HL-60 (cell line): ENCODE results near the gene RAI14.
A peak's percentile ranks its signal among the peaks of the same experiment; 100 is the strongest.

Experiments
- DNase-seq, 2 experiments: peaks; one replicate each; pipeline ENCODE4 v3.0.0-alpha.2; 2010 to 2020; ENCODE audit warnings: low read depth in 1 of 2, low spot score in 1 of 2
- H3K27ac ChIP-seq: fragments of 250-450 bp; sonication (Bioruptor Pico); replicated peaks from 2 replicates; pipeline ENCODE4 v1.5.1; 2020; ENCODE audit warnings: mild to moderate bottlenecking, moderate library complexity
- H3K27me3 ChIP-seq: fragments of 250-450 bp; sonication (Bioruptor Pico); 2 replicates; pipeline ENCODE4 v1.5.1; 2021; ENCODE audit warnings: mild to moderate bottlenecking, moderate library complexity; ENCODE audit not compliant: insufficient read depth, poor library complexity, severe bottlenecking
- H3K4me3 ChIP-seq: replicated peaks from 2 replicates; pipeline ENCODE4 v1.5.1; 2011; ENCODE audit warnings: mild to moderate bottlenecking, control low read depth, low read length; ENCODE audit not compliant: insufficient read depth
- CTCF ChIP-seq: IDR thresholded peaks from one replicate; pipeline ENCODE4 v1.5.1; 2011; ENCODE audit warnings: low read length, control low read depth, inconsistent platforms; ENCODE audit not compliant: insufficient read depth
- GABPA ChIP-seq: IDR thresholded peaks from 2 replicates; pipeline ENCODE4 v1.6.1; 2012; ENCODE audit warnings: low read depth
- POLR2AphosphoS5 ChIP-seq: IDR thresholded peaks from 2 replicates; pipeline ENCODE4 v1.6.1; 2012; ENCODE audit warnings: low read depth
- REST ChIP-seq: IDR thresholded peaks from 2 replicates; pipeline ENCODE4 v1.6.1; 2012; ENCODE audit warnings: low read depth; ENCODE audit not compliant: insufficient replicate concordance
- SPI1 ChIP-seq: IDR thresholded peaks from 2 replicates; pipeline ENCODE4 v1.6.1; 2012; ENCODE audit warnings: low read depth, mild to moderate bottlenecking, borderline replicate concordance
- long read RNA-seq: library from polyadenylated mRNA; unstranded; transcript quantifications from one replicate; pipeline ENCODE4 v2.0.0, GENCODE V29; 2020

The RAI14 gene
- long read RNA-seq, result 0 reads

GRCh38 chr5:34656001-34656699 lies at the start of gene RAI14:
RAI14 (plus strand) TSS chr5:34656328; CDS start chr5:34686920, 30,592 bp downstream.
- peak in 1 of 2 experiments; percentile 15 for DNase-seq
- peaks cover 45% of the 10 kb centered on the region for H3K27me3 ChIP-seq
- TF ChIP-seq SPI1, result no peak
- no peak for TF ChIP-seq REST
- TF ChIP-seq CTCF, result no peak
- TF ChIP-seq GABPA, result no peak
- TF ChIP-seq POLR2AphosphoS5, result no peak
- H3K27ac ChIP-seq, result no peak within 1 kb of the TSS
- peak within 1 kb of the TSS; percentile 26 for H3K4me3 ChIP-seq

DNA sequence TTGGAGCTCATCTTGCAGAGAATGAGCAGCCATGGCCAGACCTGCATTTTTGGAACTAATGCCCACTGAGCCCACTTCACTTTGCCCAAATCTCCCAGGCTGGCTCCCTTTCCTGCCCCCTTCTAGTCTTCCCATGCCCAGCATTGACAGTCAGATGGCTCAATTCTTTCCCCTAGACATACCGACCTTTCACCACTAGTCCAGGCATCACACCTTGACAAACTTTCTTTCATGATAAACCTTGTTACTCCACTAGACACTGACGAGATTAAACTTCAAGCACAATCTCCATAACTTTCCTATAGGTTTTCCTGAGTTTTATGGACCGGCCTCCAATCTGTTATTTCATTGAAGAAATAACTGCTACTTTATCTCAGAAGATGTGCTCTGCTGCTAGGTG lies 47.8 kb upstream of the RAI14 start:
- Histone ChIP-seq H3K27me3 (no peaks in the 10 kb centered on the region), H3K27ac (no peak overlapping the region), H3K4me3 (no peak overlapping the region)
- TF ChIP-seq CTCF (no peak), POLR2AphosphoS5 (no peak), GABPA (no peak), REST (no peak)
- DNase-seq, result no peak

GRCh38 chr5:34608859-34609648 lies 47.1 kb upstream of the RAI14 start:
- DNase-seq, result no peak
- Histone ChIP-seq H3K4me3 (no peak overlapping the region), H3K27me3 (no peaks in the 10 kb centered on the region), H3K27ac (no peak overlapping the region)
- TF ChIP-seq REST (no peak), CTCF (no peak), POLR2AphosphoS5 (no peak), GABPA (no peak), SPI1 (no peak)
